Psoas muscle (tissue), 8 donors: ENCODE results near the gene KLF6. TPM values are rescaled to one million over a fixed set of nuclear protein-coding genes. Genes with fewer than 3 reads are reported as not detected.

Source experiments
- ATAC-seq, 4 donors: fragments of 200-7000 bp; cut with Tn5 transposase; one replicate each; pipeline ENCODE4 v1.9.1; 2020; ENCODE audit warnings: moderate library complexity in 3 of 4, mild to moderate bottlenecking in 2 of 4
- DNase-seq, 2 donors: peaks; one replicate each; pipeline ENCODE4 v3.0.0-alpha.2; 2020
- H3K27ac ChIP-seq: fragments of 200-600 bp; one replicate; pipeline ENCODE4 v1.8.0; 2022
- H3K27me3 ChIP-seq, 3 donors: fragments of 200-600 bp in 1 of 3; one replicate each; pipeline versions ENCODE4 v1.6.1 to v1.8.0; 2013 to 2022; ENCODE audit warnings: low read length in 2 of 3, mild to moderate bottlenecking in 2 of 3, moderate library complexity in 1 of 3; ENCODE audit not compliant: insufficient read depth in 3 of 3
- H3K36me3 ChIP-seq, 2 donors: fragments of 200-600 bp in 1 of 2; one replicate each; pipeline versions ENCODE4 v1.6.1 to v1.8.0; 2013 to 2022; ENCODE audit warnings: low read depth in 1 of 2, mild to moderate bottlenecking in 1 of 2, moderate library complexity in 1 of 2; ENCODE audit not compliant: insufficient read depth in 1 of 2
- H3K4me1 ChIP-seq: fragments of 200-600 bp; one replicate; pipeline ENCODE4 v1.8.0; 2022
- H3K4me3 ChIP-seq: fragments of 200-600 bp; one replicate; pipeline ENCODE4 v1.8.0; 2022; ENCODE audit warnings: mild to moderate bottlenecking
- H3K9me3 ChIP-seq: fragments of 200-600 bp; one replicate; pipeline ENCODE4 v1.8.0; 2022
- WGBS, 3 donors: extraction: QIAGEN DNeasy Blood & Tissue Kit; methylation state at CpG; one replicate each; pipeline versions ENCODE4 v1.1.6 to v1.1.7; 2013; 5-methylcytosine and 5-hydroxymethylcytosine counted together
- intact Hi-C, 2 donors: fragments of 100-400 bp; cut with DNase I; formaldehyde crosslinking; loops; one replicate each; pipeline versions ENCODE4 v1.11.0 to v1.14.2; 2022
- polyA plus RNA-seq, 3 donors: library from polyadenylated mRNA; stranded (reverse); fragments of 200-250 nt; gene quantifications; one replicate each; pipeline ENCODE4 v1.2.3, GENCODE V29; 2013
- total RNA-seq, 4 donors: library from RNA; stranded (reverse); fragmentation: NEBNext Ultra II Directional in 2 of 4; extraction: Animal tissue kit (Norgen Biotek cat#: 25700) in 2 of 4; gene quantifications; one replicate each; pipeline versions ENCODE4 v1.2.1 to v1.2.4, GENCODE V29; 2021 to 2023
- TF ChIP-seq, protein P1 (sequence below): fragments of 200-600 bp; IDR thresholded peaks from one replicate; pipeline ENCODE4 v1.8.0; 2022; ENCODE audit warnings: antibody characterized with exemption
- donor health status: healthy with polysubstance abuse.
- donor health status: DM: no; HTN: no; CAD: no; lungs with moderate emphysema.
- donor health status: Bipolar disorder and iron deficiency.
- donor health status: healthy.
- donor health status: DM: yes; HTN: yes; CAD: no.
- donor health status: DM: no; HTN: no; CAD: no.
- donor health status: DM: no; HTN: no; CAD: no.
- donor health status: DM: yes; HTN: yes; CAD: no.

Gene KLF6
- total and polyA plus RNA-seq, 7 donors, result 30.4 to 296 (median 135) TPM

DNA sequence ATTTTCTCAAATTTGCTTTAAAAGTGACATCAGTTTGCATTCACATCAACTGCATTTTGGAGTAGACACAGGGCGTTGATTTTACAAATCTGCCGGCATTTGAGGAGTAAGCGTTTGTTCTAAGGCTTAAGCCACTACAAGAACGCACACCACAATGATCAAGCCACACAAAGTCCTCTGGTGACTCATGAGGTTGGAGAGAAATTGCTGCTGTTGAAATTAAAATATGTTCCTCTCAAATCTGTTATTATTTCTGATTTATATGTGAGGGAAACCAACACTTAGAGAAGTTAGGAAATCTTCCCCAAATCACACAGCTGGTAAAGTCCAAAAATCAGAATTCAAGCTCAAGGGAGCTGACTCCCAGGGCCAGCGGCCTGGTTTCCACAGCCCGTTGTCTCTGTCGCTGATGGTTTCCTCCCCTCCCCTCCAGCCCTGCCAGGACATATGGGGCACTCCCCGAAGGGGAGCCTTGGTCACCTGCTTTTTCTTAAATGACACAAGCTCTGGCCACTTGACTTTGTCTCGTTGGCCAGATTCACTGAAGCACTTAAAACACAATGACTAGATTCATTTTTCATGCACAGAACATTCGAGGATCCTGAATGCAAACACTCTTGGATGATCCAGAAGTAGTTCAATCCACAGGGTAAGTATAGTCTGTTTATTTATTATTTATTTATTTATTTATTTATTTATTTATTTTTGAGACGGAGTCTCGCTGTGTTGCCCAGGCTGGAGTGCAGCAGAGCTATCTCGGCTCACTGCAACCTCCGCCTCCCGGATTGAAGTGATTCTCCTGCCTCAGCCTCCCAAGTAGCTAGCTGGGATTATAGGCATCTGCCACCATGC lies 29.2 kb upstream of the KLF6 start:
- Histone ChIP-seq H3K36me3 (no peaks in the 10 kb centered on the region), H3K9me3 (no peaks in the 10 kb centered on the region), H3K4me3 (no peak overlapping the region), H3K27me3 (no peaks in the 10 kb centered on the region), H3K27ac (no peak overlapping the region), H3K4me1 (peaks cover 20% of the 10 kb centered on the region)
- 86 to 92% (median 90%) methylated on average over 15 of the region's 15 CpGs for WGBS, 3 donors
- TF ChIP-seq, protein P1, sequence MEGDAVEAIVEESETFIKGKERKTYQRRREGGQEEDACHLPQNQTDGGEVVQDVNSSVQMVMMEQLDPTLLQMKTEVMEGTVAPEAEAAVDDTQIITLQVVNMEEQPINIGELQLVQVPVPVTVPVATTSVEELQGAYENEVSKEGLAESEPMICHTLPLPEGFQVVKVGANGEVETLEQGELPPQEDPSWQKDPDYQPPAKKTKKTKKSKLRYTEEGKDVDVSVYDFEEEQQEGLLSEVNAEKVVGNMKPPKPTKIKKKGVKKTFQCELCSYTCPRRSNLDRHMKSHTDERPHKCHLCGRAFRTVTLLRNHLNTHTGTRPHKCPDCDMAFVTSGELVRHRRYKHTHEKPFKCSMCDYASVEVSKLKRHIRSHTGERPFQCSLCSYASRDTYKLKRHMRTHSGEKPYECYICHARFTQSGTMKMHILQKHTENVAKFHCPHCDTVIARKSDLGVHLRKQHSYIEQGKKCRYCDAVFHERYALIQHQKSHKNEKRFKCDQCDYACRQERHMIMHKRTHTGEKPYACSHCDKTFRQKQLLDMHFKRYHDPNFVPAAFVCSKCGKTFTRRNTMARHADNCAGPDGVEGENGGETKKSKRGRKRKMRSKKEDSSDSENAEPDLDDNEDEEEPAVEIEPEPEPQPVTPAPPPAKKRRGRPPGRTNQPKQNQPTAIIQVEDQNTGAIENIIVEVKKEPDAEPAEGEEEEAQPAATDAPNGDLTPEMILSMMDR, result no peak
- intact Hi-C loops, result loop anchor here in 1 of 2 donors (10.0 kb wide), 1 partner anchor 531 kb away; no protein-coding TSS in a partner anchor
- DNase-seq (peak in 1 of 2 donors; percentile 73), ATAC-seq (no peak)

DNA sequence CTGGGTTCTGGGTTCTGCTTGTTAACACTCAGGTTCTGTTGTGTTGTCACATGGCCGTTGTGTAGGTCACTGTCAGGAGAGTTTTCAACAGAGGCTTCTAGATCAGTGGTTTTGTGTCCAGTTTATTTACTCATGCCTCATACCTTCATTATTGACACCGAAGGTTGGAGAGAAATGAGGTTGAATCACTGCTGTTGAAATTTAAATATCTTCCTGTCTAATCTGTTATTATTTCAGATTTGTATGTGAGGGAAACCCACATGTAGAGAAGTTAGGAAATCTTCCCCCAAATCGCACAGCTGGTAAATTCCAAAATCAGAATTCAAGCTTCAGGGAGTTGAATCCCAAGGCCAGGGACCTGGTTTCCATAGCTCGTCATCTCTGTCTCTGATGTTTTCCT lies 28.3 kb upstream of the KLF6 start:
- no peak overlapping the region for H3K27ac ChIP-seq
- ATAC-seq (no peak), DNase-seq (no peak)
- no peaks in the 10 kb centered on the region for H3K36me3 ChIP-seq
- 90 to 98% (median 95%) methylated on average over 4 of the region's 4 CpGs for WGBS, 3 donors
- H3K27me3 ChIP-seq, result no peaks in the 10 kb centered on the region
- intact Hi-C loops, result loop anchor here in 1 of 2 donors (10.0 kb wide), 1 partner anchor 532 kb away; no protein-coding TSS in a partner anchor
- peaks cover 27% of the 10 kb centered on the region for H3K4me1 ChIP-seq
- TF ChIP-seq, protein P1, result no peak
- H3K9me3 ChIP-seq, result no peaks in the 10 kb centered on the region
- H3K4me3 ChIP-seq, result no peak overlapping the region

DNA sequence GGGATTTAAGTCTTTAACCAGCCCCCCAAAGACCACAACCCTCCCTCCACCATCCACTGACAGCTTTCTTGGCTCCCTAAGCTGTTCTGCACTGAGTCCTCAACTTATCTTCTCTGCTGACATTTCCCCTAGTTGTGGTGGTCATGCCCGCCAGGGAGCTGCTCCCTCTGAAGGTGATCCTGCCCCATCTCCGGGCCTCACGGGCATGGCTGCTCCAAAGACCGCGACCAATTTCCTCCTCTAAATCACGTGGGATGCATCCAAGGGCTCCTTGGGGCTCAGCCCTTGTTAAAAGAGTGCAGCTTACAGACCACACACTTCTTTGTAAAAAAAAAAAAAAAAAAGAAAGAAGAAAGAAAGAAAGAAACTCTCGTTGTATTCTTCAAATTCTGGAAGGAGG lies 27.1 kb upstream of the KLF6 start:
- 67 to 84% (median 81%) methylated on average over 7 of the region's 7 CpGs for WGBS, 3 donors
- no peaks in the 10 kb centered on the region for H3K36me3 ChIP-seq
- no peak overlapping the region for H3K4me3 ChIP-seq
- intact Hi-C loops, result loop anchor here in 1 of 2 donors (10.0 kb wide), 1 partner anchor 533 kb away; no protein-coding TSS in a partner anchor
- ATAC-seq, result no peak
- TF ChIP-seq, protein P1, result no peak
- no peaks in the 10 kb centered on the region for H3K27me3 ChIP-seq
- DNase-seq, result no peak
- no peaks in the 10 kb centered on the region for H3K9me3 ChIP-seq
- H3K4me1 ChIP-seq, result peaks cover 38% of the 10 kb centered on the region
- peak overlapping the region; percentile 95 for H3K27ac ChIP-seq

DNA sequence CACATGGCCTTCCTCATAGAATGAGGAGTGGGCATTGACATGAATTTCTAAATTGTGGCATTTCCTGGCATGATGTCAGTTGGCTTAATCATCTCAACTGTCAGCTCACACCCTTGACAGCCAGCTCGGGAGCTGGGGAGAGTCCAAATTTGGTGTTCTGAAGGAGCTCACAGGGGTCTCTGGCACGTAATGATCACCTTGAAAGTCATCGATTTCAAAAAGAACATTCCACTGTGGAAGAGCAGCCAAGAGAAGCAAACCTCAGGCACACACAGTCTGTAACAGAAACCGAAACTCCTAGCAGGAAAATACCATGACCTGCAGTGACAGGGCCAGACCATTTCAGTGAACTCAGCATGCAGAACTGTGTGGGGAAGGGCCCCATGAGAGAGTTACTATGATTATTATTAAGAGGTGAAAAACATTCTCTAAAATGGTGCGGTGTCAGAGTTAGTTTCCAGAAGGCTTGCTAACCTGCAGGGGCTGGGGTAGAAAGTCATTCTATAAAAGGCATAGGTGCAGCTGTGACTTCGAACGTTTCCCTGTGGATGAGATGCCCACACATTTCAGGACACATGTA lies 26.4 kb upstream of the KLF6 start:
- WGBS, 3 donors, result 8 to 17% (median 11%) methylated on average over 7 of the region's 7 CpGs
- intact Hi-C loops, result loop anchor here in 1 of 2 donors (10.0 kb wide), 1 partner anchor 533 kb away; no protein-coding TSS in a partner anchor
- Histone ChIP-seq H3K27ac (peak overlapping the region; percentile 95), H3K4me3 (peak overlapping the region; percentile 55), H3K27me3 (no peaks in the 10 kb centered on the region), H3K9me3 (no peaks in the 10 kb centered on the region), H3K36me3 (no peaks in the 10 kb centered on the region), H3K4me1 (peaks cover 45% of the 10 kb centered on the region)
- TF ChIP-seq, protein P1, result no peak
- DNase-seq, result no peak
- peak in 3 of 4 donors; percentile 22 to 36 (median 27) for ATAC-seq
